IMR-90 (cell line): ENCODE data around the gene P2RY2. TPM values are rescaled to one million over a fixed set of nuclear protein-coding genes. Genes with fewer than 3 reads are reported as not detected.

Experiments used
- ATAC-seq: fragments of 200-7000 bp; cut with Tn5 transposase; 2 replicates; pipeline ENCODE4 v1.9.1; 2020; ENCODE audit warnings: low read depth, mild to moderate bottlenecking, moderate library complexity
- BruUV-seq: library from RNA; stranded (reverse); fragments of 400-500 nt; replicated peaks from 2 replicates; lab custom pipeline; 2021; lab: Mats Ljungman, UMichigan
- CTCF ChIA-PET: fragments of 300-600 bp; formaldehyde crosslinking; extraction: SDS; loops from one replicate; lab custom pipeline; 2021; ENCODE audit warnings: antibody characterized with exemption; lab: Yijun Ruan, JAX
- POLR2A ChIA-PET: fragments of 300-600 bp; sonication (Branson Sonifier 250); formaldehyde crosslinking; loops from one replicate; lab custom pipeline; 2022; ENCODE audit warnings: antibody characterized with exemption; ENCODE audit not compliant: unreplicated experiment; lab: Charles Lee
- DNase-seq: peaks from one replicate; pipeline ENCODE4 v3.0.0; 2013
- H2AFZ ChIP-seq: replicated peaks from 2 replicates; pipeline ENCODE3; 2013; ENCODE audit warnings: low read length, mild to moderate bottlenecking; ENCODE audit not compliant: poor library complexity
- H2AK5ac ChIP-seq: 2 replicates; pipeline ENCODE4 v1.6.1; 2013; ENCODE audit warnings: low read depth, low read length, inconsistent platforms
- H2AK9ac ChIP-seq: replicated peaks from 2 replicates; pipeline ENCODE3; 2013; ENCODE audit warnings: mild to moderate bottlenecking, low read depth, low read length, moderate library complexity; ENCODE audit not compliant: poor library complexity
- H2BK120ac ChIP-seq: 2 replicates; pipeline ENCODE4 v1.6.1; 2013; ENCODE audit warnings: low read depth, low read length, inconsistent platforms
- H2BK15ac ChIP-seq: 3 replicates; pipeline ENCODE4 v1.6.1; 2013; ENCODE audit warnings: low read depth, low read length, inconsistent platforms
- H2BK20ac ChIP-seq: 2 replicates; pipeline ENCODE4 v1.6.1; 2013; ENCODE audit warnings: low read depth, mild to moderate bottlenecking, inconsistent platforms, low read length, moderate library complexity
- H2BK5ac ChIP-seq: 2 replicates; pipeline ENCODE4 v1.6.1; 2013; ENCODE audit warnings: mild to moderate bottlenecking, low read depth, low read length, inconsistent platforms; ENCODE audit not compliant: poor library complexity, severe bottlenecking
- H3K14ac ChIP-seq: replicated peaks from 2 replicates; pipeline ENCODE4 v1.6.1; 2013; ENCODE audit warnings: low read depth, low read length, inconsistent platforms
- H3K18ac ChIP-seq: 2 replicates; pipeline ENCODE4 v1.6.1; 2013; ENCODE audit warnings: low read depth, low read length, control low read depth
- H3K23ac ChIP-seq: 2 replicates; pipeline ENCODE4 v1.6.1; 2013; ENCODE audit warnings: low read depth, low read length, inconsistent platforms
- H3K27ac ChIP-seq: 2 replicates; pipeline ENCODE4 v1.5.1; 2013; ENCODE audit warnings: mild to moderate bottlenecking, control low read depth, low read length; ENCODE audit not compliant: insufficient read depth
- H3K27me3 ChIP-seq: 2 replicates; pipeline ENCODE4 v1.6.1; 2013; ENCODE audit warnings: low read length; ENCODE audit not compliant: control insufficient read depth, insufficient read depth
- H3K36me3 ChIP-seq: 2 replicates; pipeline ENCODE4 v1.6.1; 2013; ENCODE audit warnings: low read length, mixed read lengths; ENCODE audit not compliant: control insufficient read depth, insufficient read depth
- H3K4ac ChIP-seq: 2 replicates; pipeline ENCODE4 v1.6.1; 2013; ENCODE audit warnings: low read depth, low read length, inconsistent platforms
- H3K4me1 ChIP-seq: 2 replicates; pipeline ENCODE4 v1.6.1; 2013; ENCODE audit warnings: low read length, mixed read lengths; ENCODE audit not compliant: control insufficient read depth, insufficient read depth
- H3K4me2 ChIP-seq: 2 replicates; pipeline ENCODE4 v1.6.1; 2013; ENCODE audit warnings: low read depth, mild to moderate bottlenecking, control low read depth, low read length, moderate library complexity
- H3K4me3 ChIP-seq: 2 replicates; pipeline ENCODE4 v1.5.1; 2013; ENCODE audit warnings: low read depth, mild to moderate bottlenecking, control low read depth, low read length, moderate library complexity; ENCODE audit not compliant: insufficient read depth
- H3K56ac ChIP-seq: 2 replicates; pipeline ENCODE4 v1.6.1; 2013; ENCODE audit warnings: low read length, inconsistent platforms; ENCODE audit not compliant: insufficient read depth; ENCODE audit errors: extremely low read depth
- H3K79me1 ChIP-seq, 2 experiments: 2 replicates each; pipeline ENCODE4 v1.6.1; 2013; ENCODE audit warnings: low read length in 2 of 2, inconsistent platforms in 1 of 2, low read depth in 1 of 2
- H3K9ac ChIP-seq: 2 replicates; pipeline ENCODE4 v1.6.1; 2013; ENCODE audit warnings: low read depth, low read length, control low read depth
- H3K9me1 ChIP-seq: 2 replicates; pipeline ENCODE4 v1.6.1; 2013; ENCODE audit warnings: low read length, inconsistent platforms; ENCODE audit not compliant: insufficient read depth
- H3K9me3 ChIP-seq: 2 replicates; pipeline ENCODE4 v1.6.1; 2013; ENCODE audit warnings: low read length; ENCODE audit not compliant: control insufficient read depth, insufficient read depth
- H4K20me1 ChIP-seq: 2 replicates; pipeline ENCODE4 v1.6.1; 2013; ENCODE audit warnings: low read length, inconsistent platforms; ENCODE audit not compliant: insufficient read depth
- H4K5ac ChIP-seq: 2 replicates; pipeline ENCODE4 v1.6.1; 2013; ENCODE audit warnings: mild to moderate bottlenecking, low read depth, low read length, control low read depth
- H4K8ac ChIP-seq, 2 experiments: 2 replicates each; pipeline ENCODE4 v1.6.1; 2013; ENCODE audit warnings: low read depth in 2 of 2, low read length in 2 of 2, control low read depth in 1 of 2, inconsistent platforms in 1 of 2
- H4K91ac ChIP-seq: 2 replicates; pipeline ENCODE4 v1.6.1; 2013; ENCODE audit warnings: low read depth, low read length, inconsistent platforms; ENCODE audit not compliant: insufficient read depth
- FOS ChIP-seq: fragments of 150-350 bp; IDR thresholded peaks from 2 replicates; pipeline ENCODE4 v1.6.1; 2016; ENCODE audit warnings: low read depth, low read length
- MAZ ChIP-seq: IDR thresholded peaks from 2 replicates; pipeline ENCODE4 v1.6.1; 2012; ENCODE audit warnings: low read depth, mild to moderate bottlenecking, low read length, improper control_type of control experiment, moderate library complexity, borderline replicate concordance
- WGBS, 2 experiments: methylation state at CpG; one replicate each; pipeline versions ENCODE4 v1.1.5 to v1.1.7; 2013; ENCODE audit warnings: missing lambda C conversion rate in 2 of 2; ENCODE audit not compliant: insufficient read length in 1 of 2; ENCODE audit errors: extremely low coverage in 2 of 2; 5-methylcytosine and 5-hydroxymethylcytosine counted together
- dilution Hi-C: fragments of 300-500 bp; cut with HindIII; formaldehyde crosslinking; loops from one replicate; pipeline ENCODE4 v1.14.3; 2018; ENCODE audit warnings: low sequenced_read_pairs; ENCODE audit not compliant: unreplicated experiment
- in situ Hi-C: fragments of 300-500 bp; cut with MboI; formaldehyde crosslinking; loops from 3 replicates; pipeline ENCODE4 v1.14.3; 2019; ENCODE audit warnings: low sequenced_read_pairs, inconsistent platforms, mixed read lengths
- intact Hi-C: fragments of 100-400 bp; cut with micrococcal nuclease; formaldehyde crosslinking; loops from 2 replicates; pipeline ENCODE4 v1.10.0; 2022
- polyA plus RNA-seq, 3 experiments: library from polyadenylated mRNA; depleted of rRNA; stranded (reverse); fragments of >200 nt; gene quantifications; 2 replicates each; pipeline ENCODE4 v1.2.3, GENCODE V29; 2012; ENCODE audit warnings: low replicate concordance in 1 of 3
- total RNA-seq: library from RNA; depleted of rRNA; stranded (reverse); fragments of >200 nt; gene quantifications from 2 replicates; pipeline ENCODE4 v1.2.3, GENCODE V29; 2012

P2RY2 gene
- total and polyA plus RNA-seq, 2 of the 4 experiments (the other 2 are of a cell fraction) = not detected

GRCh38 chr11:73195191-73196007 is 22.7 kb upstream of the P2RY2 start:
- Histone ChIP-seq H3K79me1 (no peaks in the 10 kb centered on the region), H2BK15ac (no peak overlapping the region), H3K9me1 (no peaks in the 10 kb centered on the region; the same call in 1 of the 2 replicates), H3K4me1 (no peaks in the 10 kb centered on the region), H3K4me2 (no peak overlapping the region), H2AK9ac (no peak overlapping the region), H3K18ac (no peak overlapping the region), H2BK20ac (no peak overlapping the region), H3K4ac (no peak overlapping the region), H3K14ac (no peak overlapping the region), H3K4me3 (no peak overlapping the region), H2BK120ac (no peak overlapping the region), H3K9ac (no peak overlapping the region), H2AFZ (no peak overlapping the region), H3K9me3 (no peaks in the 10 kb centered on the region), H3K36me3 (no peaks in the 10 kb centered on the region), H3K56ac (no peak overlapping the region), H4K5ac (no peak overlapping the region), H4K91ac (no peak overlapping the region), H3K23ac (no peak overlapping the region), H4K20me1 (no peaks in the 10 kb centered on the region), H3K27ac (no peak overlapping the region), H4K8ac (no peak overlapping the region), H2AK5ac (no peak overlapping the region), H3K27me3 (peaks cover 13% of the 10 kb centered on the region; the same call in 1 of the 2 replicates), H2BK5ac (no peak overlapping the region)
- ATAC-seq (no peak), DNase-seq (no peak)
- in situ Hi-C loops = no loop called here
- dilution Hi-C loops = no loop called here
- WGBS, 2 experiments = 94% methylated on average over 2 of the region's 3 CpGs; no CpG with 5 or more reads in 1 of the 2 experiments
- TF ChIP-seq MAZ = no peak
- TF ChIP-seq FOS = 0 out of 2 replicates have a peak, but pooled peaks have one; percentile 34
- ChIA-PET POLR2A (no interaction called here), CTCF (interaction anchor here (1.0 kb wide), 1 partner anchor 10 kb away, joined by 3 read pairs; no protein-coding TSS in a partner anchor)
- BruUV-seq = no TSS peak
- intact Hi-C loops = no loop called here
